ENCODE results near the gene PLPPR5. TPM values are rescaled to one million over a fixed set of nuclear protein-coding genes. Genes with fewer than 3 reads are reported as not detected.

Gene PLPPR5
- total and polyA plus RNA-seq, 9 of the 15 experiments (the other 6 are each of a cell fraction or from before 2014, with no cell fraction given): not detected

GRCh38 chr1:98992844-98993243 is 11.8 kb downstream of the PLPPR5 start:
- no peak for FAIRE-seq
- ChIA-PET POLR2A (no interaction called here), CTCF (ENCODE audit: low intra/inter-chr PET ratio) (no interaction called here)
- no peak overlapping the region for H3K4me3 ChIP-seq
- H3K4me1 ChIP-seq (replicated peaks in 1 of 2; ENCODE audit: control insufficient read depth in 2 of 2, insufficient read depth in 2 of 2, low read length in 2 of 2): no peaks in the 10 kb centered on the region
- H3K4me2 ChIP-seq (ENCODE audit: insufficient read depth, low read length): no peak overlapping the region
- no peak overlapping the region for H2AFZ ChIP-seq (ENCODE audit: low read depth, low read length)
- no peaks in the 10 kb centered on the region for H3K9me3 ChIP-seq (replicated peaks; ENCODE audit: control insufficient read depth, insufficient read depth, low read depth, low read length)
- intact Hi-C loops (cut with micrococcal nuclease): no loop called here
- no peaks in the 10 kb centered on the region for H4K20me1 ChIP-seq (replicated peaks; ENCODE audit: control insufficient read depth, insufficient read depth, low read length)
- no peaks in the 10 kb centered on the region for H3K9me1 ChIP-seq (ENCODE audit: control insufficient read depth, insufficient read depth, low read length)
- ATAC-seq: no peak
- DNase-seq (ENCODE audit: extremely low read depth in 1 of 4, low spot score in 3 of 4): no peak
- no TSS peak for BruUV-seq (replicated peaks)
- H3K27ac ChIP-seq (ENCODE audit: extremely low read depth, low read depth, low read length): no peak overlapping the region
- no peaks in the 10 kb centered on the region for H3K36me3 ChIP-seq (ENCODE audit: control insufficient read depth, insufficient read depth, low read length)
- no peak overlapping the region for H3K9ac ChIP-seq (ENCODE audit: insufficient read depth in 1 of 2, low read depth in 2 of 2, low read length in 2 of 2)
- no peaks in the 10 kb centered on the region for H3K27me3 ChIP-seq (ENCODE audit: control insufficient read depth in 2 of 2, insufficient read depth in 2 of 2, low read length in 2 of 2)
- H3K79me2 ChIP-seq (ENCODE audit: control insufficient read depth, insufficient read depth, low read length): no peaks in the 10 kb centered on the region
- WGBS (ENCODE audit: insufficient coverage, low coverage, missing lambda C conversion rate): 0% methylated on average over 3 of the region's 3 CpGs
- no peak for TF ChIP-seq SIN3B (IDR thresholded peaks at IDR 0.05; ENCODE audit: low read depth)
- TF ChIP-seq MAFK (IDR thresholded peaks at IDR 0.05; ENCODE audit: low read length): peak; percentile 70
- peak; percentile 45; the same call in 1 of the 2 replicates for TF ChIP-seq MAFF (IDR thresholded peaks at IDR 0.05; ENCODE audit: low read length)
- peak; percentile 23; the same call in 1 of the 2 replicates for TF ChIP-seq ZNF316 (IDR thresholded peaks at IDR 0.05)
- no peak for TF ChIP-seq STAT6 (CRISPR knock-in tag; IDR thresholded peaks at IDR 0.05)
- in situ Hi-C loops (cut with MboI): no loop called here
